ENCODE data around the gene SH3TC2. TPM values are rescaled to one million over a fixed set of nuclear protein-coding genes. Genes with fewer than 3 reads are reported as not detected.

The SH3TC2 gene
- total and polyA plus RNA-seq, 10 of the 15 experiments (the other 5 are each of a cell fraction or from before 2014, with no cell fraction given) = not detected

DNA sequence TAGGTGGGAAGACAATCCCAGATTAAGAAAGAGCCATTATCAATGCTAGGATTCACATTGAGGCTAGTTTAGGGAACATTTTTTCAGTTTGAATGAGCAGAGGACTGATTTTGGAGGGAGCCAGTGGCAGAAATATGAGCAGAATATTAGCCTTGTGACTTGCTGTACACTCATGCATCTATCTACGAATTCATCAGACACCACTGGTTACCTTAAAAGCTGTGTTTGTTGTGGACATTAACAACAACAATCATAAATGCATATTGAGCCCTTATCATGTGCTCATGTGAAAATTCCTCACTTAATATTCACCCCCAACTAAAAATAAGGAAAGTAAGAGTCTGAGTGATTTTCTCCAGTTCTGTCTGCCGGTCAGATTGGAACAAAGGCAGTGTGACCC, 9.9 kb upstream of the SH3TC2 start:
- H3K4me2 ChIP-seq (ENCODE audit: control insufficient read depth, insufficient read depth) = no peak overlapping the region
- ChIA-PET RAD21 (ENCODE audit: unreplicated experiment) (no interaction called here), SMC1A (ENCODE audit: uncharacterized antibody, unreplicated experiment) (no interaction called here), POLR2A (no interaction called here), CTCF (no interaction called here)
- H3K9me3 ChIP-seq (replicated peaks; ENCODE audit: control insufficient read depth, insufficient read depth, low read length) = no peaks in the 10 kb centered on the region
- H3K4me3 ChIP-seq = no peak overlapping the region
- no peaks in the 10 kb centered on the region for H4K20me1 ChIP-seq (ENCODE audit: control insufficient read depth, insufficient read depth)
- no peak overlapping the region for H3K9ac ChIP-seq (ENCODE audit: control insufficient read depth, insufficient read depth, low read length)
- FAIRE-seq (no peak), DNase-seq (ENCODE audit: low read depth, low spot score) (no peak), ATAC-seq (no peak)
- H3K27ac ChIP-seq (ENCODE audit: control insufficient read depth, insufficient read depth) = no peak overlapping the region
- H2AFZ ChIP-seq (ENCODE audit: control insufficient read depth, low read depth, low read length) = no peak overlapping the region
- no TSS peak for BruUV-seq (replicated peaks)
- TF ChIP-seq, protein P1, sequence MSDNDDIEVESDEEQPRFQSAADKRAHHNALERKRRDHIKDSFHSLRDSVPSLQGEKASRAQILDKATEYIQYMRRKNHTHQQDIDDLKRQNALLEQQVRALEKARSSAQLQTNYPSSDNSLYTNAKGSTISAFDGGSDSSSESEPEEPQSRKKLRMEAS (IDR thresholded peaks at IDR 0.05; ENCODE audit: low read depth, low read length) = no peak
- TF ChIP-seq SPI1 (IDR thresholded peaks at IDR 0.05; ENCODE audit: borderline replicate concordance, insufficient read depth, low read depth, low read length) (no peak), SUZ12 (IDR thresholded peaks at IDR 0.05; ENCODE audit: unreplicated experiment) (no peak), NR2F1 (conservative IDR thresholded peaks at IDR 0.05) (no peak)
- TF ChIP-seq, protein P2, sequence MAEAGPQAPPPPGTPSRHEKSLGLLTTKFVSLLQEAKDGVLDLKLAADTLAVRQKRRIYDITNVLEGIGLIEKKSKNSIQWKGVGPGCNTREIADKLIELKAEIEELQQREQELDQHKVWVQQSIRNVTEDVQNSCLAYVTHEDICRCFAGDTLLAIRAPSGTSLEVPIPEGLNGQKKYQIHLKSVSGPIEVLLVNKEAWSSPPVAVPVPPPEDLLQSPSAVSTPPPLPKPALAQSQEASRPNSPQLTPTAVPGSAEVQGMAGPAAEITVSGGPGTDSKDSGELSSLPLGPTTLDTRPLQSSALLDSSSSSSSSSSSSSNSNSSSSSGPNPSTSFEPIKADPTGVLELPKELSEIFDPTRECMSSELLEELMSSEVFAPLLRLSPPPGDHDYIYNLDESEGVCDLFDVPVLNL (IDR thresholded peaks at IDR 0.05; ENCODE audit: low read depth, low read length) = no peak
- no peaks in the 10 kb centered on the region for H3K79me2 ChIP-seq (ENCODE audit: control insufficient read depth, insufficient read depth, low read length)
- in situ Hi-C loops (cut with MboI) (no loop called here), intact Hi-C loops (cut with micrococcal nuclease; ENCODE audit: unreplicated experiment) (no loop called here)
- H3K36me3 ChIP-seq (ENCODE audit: control insufficient read depth in 2 of 2, insufficient read depth in 2 of 2, low read length in 1 of 2) = no peaks in the 10 kb centered on the region
- H3K4me1 ChIP-seq (ENCODE audit: control insufficient read depth, insufficient read depth, low read length) = no peaks in the 10 kb centered on the region
- WGBS (ENCODE audit: insufficient coverage, insufficient replicate concordance, low lambda C conversion rate, missing lambda C conversion rate) = 3% methylated on average over 2 of the region's 2 CpGs
- H3K27me3 ChIP-seq (replicated peaks in 1 of 2; ENCODE audit: control insufficient read depth in 2 of 2, insufficient read depth in 2 of 2, low read length in 1 of 2) = no peaks in the 10 kb centered on the region; a peak in 1 of 4 replicates

DNA sequence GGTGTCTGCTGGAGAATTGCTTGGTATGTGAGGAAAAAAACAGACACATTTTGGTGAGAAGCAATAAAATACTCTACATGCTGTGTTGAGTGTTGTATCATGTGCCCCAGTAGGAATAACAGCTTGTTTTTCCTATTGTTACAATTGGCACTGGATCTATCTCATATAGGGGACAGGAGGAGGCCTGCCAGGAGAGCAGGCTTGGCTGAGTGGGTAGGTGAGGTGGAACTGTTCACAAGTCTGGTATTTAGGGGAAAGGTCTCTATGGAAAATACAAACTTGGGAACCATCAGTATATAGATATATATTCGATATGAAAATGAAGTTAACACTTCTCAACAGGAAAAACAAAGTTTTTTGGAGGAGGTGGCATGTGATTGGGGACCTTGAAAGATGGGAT, 9.5 kb upstream of the SH3TC2 start:
- no peak overlapping the region for H2AFZ ChIP-seq (ENCODE audit: control insufficient read depth, low read depth, low read length)
- TF ChIP-seq NBN (IDR thresholded peaks at IDR 0.05) = no peak
- TF ChIP-seq, protein P1 (IDR thresholded peaks at IDR 0.05; ENCODE audit: low read depth, low read length) = no peak
- no peak for TF ChIP-seq KLF5 (IDR thresholded peaks at IDR 0.05; ENCODE audit: partially characterized antibody)
- TF ChIP-seq ASH2L (IDR thresholded peaks at IDR 0.05; ENCODE audit: borderline replicate concordance, low read depth) = no peak
- TF ChIP-seq, protein P3, sequence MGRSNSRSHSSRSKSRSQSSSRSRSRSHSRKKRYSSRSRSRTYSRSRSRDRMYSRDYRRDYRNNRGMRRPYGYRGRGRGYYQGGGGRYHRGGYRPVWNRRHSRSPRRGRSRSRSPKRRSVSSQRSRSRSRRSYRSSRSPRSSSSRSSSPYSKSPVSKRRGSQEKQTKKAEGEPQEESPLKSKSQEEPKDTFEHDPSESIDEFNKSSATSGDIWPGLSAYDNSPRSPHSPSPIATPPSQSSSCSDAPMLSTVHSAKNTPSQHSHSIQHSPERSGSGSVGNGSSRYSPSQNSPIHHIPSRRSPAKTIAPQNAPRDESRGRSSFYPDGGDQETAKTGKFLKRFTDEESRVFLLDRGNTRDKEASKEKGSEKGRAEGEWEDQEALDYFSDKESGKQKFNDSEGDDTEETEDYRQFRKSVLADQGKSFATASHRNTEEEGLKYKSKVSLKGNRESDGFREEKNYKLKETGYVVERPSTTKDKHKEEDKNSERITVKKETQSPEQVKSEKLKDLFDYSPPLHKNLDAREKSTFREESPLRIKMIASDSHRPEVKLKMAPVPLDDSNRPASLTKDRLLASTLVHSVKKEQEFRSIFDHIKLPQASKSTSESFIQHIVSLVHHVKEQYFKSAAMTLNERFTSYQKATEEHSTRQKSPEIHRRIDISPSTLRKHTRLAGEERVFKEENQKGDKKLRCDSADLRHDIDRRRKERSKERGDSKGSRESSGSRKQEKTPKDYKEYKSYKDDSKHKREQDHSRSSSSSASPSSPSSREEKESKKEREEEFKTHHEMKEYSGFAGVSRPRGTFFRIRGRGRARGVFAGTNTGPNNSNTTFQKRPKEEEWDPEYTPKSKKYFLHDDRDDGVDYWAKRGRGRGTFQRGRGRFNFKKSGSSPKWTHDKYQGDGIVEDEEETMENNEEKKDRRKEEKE (IDR thresholded peaks at IDR 0.05) = no peak
- TF ChIP-seq, protein P4, sequence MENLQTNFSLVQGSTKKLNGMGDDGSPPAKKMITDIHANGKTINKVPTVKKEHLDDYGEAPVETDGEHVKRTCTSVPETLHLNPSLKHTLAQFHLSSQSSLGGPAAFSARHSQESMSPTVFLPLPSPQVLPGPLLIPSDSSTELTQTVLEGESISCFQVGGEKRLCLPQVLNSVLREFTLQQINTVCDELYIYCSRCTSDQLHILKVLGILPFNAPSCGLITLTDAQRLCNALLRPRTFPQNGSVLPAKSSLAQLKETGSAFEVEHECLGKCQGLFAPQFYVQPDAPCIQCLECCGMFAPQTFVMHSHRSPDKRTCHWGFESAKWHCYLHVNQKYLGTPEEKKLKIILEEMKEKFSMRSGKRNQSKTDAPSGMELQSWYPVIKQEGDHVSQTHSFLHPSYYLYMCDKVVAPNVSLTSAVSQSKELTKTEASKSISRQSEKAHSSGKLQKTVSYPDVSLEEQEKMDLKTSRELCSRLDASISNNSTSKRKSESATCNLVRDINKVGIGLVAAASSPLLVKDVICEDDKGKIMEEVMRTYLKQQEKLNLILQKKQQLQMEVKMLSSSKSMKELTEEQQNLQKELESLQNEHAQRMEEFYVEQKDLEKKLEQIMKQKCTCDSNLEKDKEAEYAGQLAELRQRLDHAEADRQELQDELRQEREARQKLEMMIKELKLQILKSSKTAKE (IDR thresholded peaks at IDR 0.05; ENCODE audit: low read depth, poor library complexity, severe bottlenecking) = no peak
- no peak for TF ChIP-seq LARP7 (IDR thresholded peaks at IDR 0.05)
- no peak overlapping the region for H3K4me2 ChIP-seq (ENCODE audit: control insufficient read depth, insufficient read depth)
- ChIA-PET POLR2A (no interaction called here), SMC1A (ENCODE audit: uncharacterized antibody, unreplicated experiment) (interaction anchor here (1.2 kb wide), 1 partner anchor 341 kb away, joined by 3 read pairs; no protein-coding TSS in a partner anchor), CTCF (no interaction called here), RAD21 (ENCODE audit: unreplicated experiment) (no interaction called here)
- no peaks in the 10 kb centered on the region; a peak in 1 of 4 replicates for H3K27me3 ChIP-seq (replicated peaks in 1 of 2; ENCODE audit: control insufficient read depth in 2 of 2, insufficient read depth in 2 of 2, low read length in 1 of 2)
- H4K20me1 ChIP-seq (ENCODE audit: control insufficient read depth, insufficient read depth) = no peaks in the 10 kb centered on the region
- H3K9ac ChIP-seq (ENCODE audit: control insufficient read depth, insufficient read depth, low read length) = no peak overlapping the region
- H3K9me3 ChIP-seq (replicated peaks; ENCODE audit: control insufficient read depth, insufficient read depth, low read length) = no peaks in the 10 kb centered on the region
- DNase-seq (ENCODE audit: low read depth, low spot score) (no peak), FAIRE-seq (no peak), ATAC-seq (no peak)
- no peaks in the 10 kb centered on the region for H3K79me2 ChIP-seq (ENCODE audit: control insufficient read depth, insufficient read depth, low read length)
- no TSS peak for BruUV-seq (replicated peaks)
- no peaks in the 10 kb centered on the region for H3K36me3 ChIP-seq (ENCODE audit: control insufficient read depth in 2 of 2, insufficient read depth in 2 of 2, low read length in 1 of 2)
- H3K4me3 ChIP-seq = no peak overlapping the region
- H3K27ac ChIP-seq (ENCODE audit: control insufficient read depth, insufficient read depth) = no peak overlapping the region
- no peaks in the 10 kb centered on the region for H3K4me1 ChIP-seq (ENCODE audit: control insufficient read depth, insufficient read depth, low read length)
- WGBS (ENCODE audit: insufficient coverage, insufficient replicate concordance, low lambda C conversion rate, missing lambda C conversion rate) = 0% methylated on average over 1 of the region's 1 CpG
- in situ Hi-C loops (cut with MboI) (no loop called here), intact Hi-C loops (cut with micrococcal nuclease; ENCODE audit: unreplicated experiment) (no loop called here)

Data from GM12878 (cell line).